Trophoblast cell (in vitro differentiated cells and primary cell): ENCODE data around the gene PRG3.

ENCODE experiments used
- DNase-seq, 2 donors: peaks; one replicate each; pipeline ENCODE4 v3.0.0-alpha.2; 2016
- H2AFZ ChIP-seq: 2 replicates; pipeline ENCODE4 v1.6.1; 2013; ENCODE audit warnings: low read length, moderate library complexity, mild to moderate bottlenecking; ENCODE audit not compliant: insufficient read depth, poor library complexity
- H2AK5ac ChIP-seq: 2 replicates; pipeline ENCODE4 v1.6.1; 2013; ENCODE audit warnings: mild to moderate bottlenecking, low read length
- H2BK120ac ChIP-seq: 2 replicates; pipeline ENCODE4 v1.6.1; 2013; ENCODE audit warnings: low read length, mild to moderate bottlenecking, moderate library complexity; ENCODE audit not compliant: insufficient read depth, poor library complexity
- H2BK12ac ChIP-seq: 2 replicates; pipeline ENCODE4 v1.6.1; 2013; ENCODE audit warnings: mild to moderate bottlenecking, low read length, moderate library complexity
- H2BK5ac ChIP-seq: 2 replicates; pipeline ENCODE4 v1.6.1; 2013; ENCODE audit warnings: low read length, low read depth, moderate library complexity, mild to moderate bottlenecking; ENCODE audit not compliant: poor library complexity
- H3K14ac ChIP-seq: 2 replicates; pipeline ENCODE4 v1.6.1; 2013; ENCODE audit warnings: mild to moderate bottlenecking, low read length
- H3K18ac ChIP-seq: 2 replicates; pipeline ENCODE4 v1.6.1; 2013; ENCODE audit warnings: mild to moderate bottlenecking, low read length
- H3K23ac ChIP-seq: 2 replicates; pipeline ENCODE4 v1.6.1; 2013; ENCODE audit warnings: low read length
- H3K27ac ChIP-seq: 2 replicates; pipeline ENCODE4 v1.5.1; 2013; ENCODE audit warnings: low read depth, mild to moderate bottlenecking, inconsistent platforms, low read length, moderate library complexity
- H3K27me3 ChIP-seq: 2 replicates; pipeline ENCODE4 v1.6.1; 2013; ENCODE audit warnings: inconsistent platforms, mild to moderate bottlenecking, low read length, moderate library complexity; ENCODE audit not compliant: insufficient read depth
- H3K36me3 ChIP-seq, 2 experiments: 1 replicate in 1 of 2; 2 replicates in 1 of 2; pipeline ENCODE4 v1.6.1; 2013; ENCODE audit warnings: low read length in 2 of 2, mild to moderate bottlenecking in 2 of 2, moderate library complexity in 1 of 2; ENCODE audit not compliant: insufficient read depth in 2 of 2, control insufficient read depth in 1 of 2
- H3K4ac ChIP-seq: 2 replicates; pipeline ENCODE4 v1.6.1; 2013; ENCODE audit warnings: low read depth, mild to moderate bottlenecking, low read length, moderate library complexity
- H3K4me1 ChIP-seq, 2 experiments: 1 replicate in 1 of 2; 2 replicates in 1 of 2; pipeline ENCODE4 v1.6.1; 2013; ENCODE audit warnings: low read length in 2 of 2, mild to moderate bottlenecking in 2 of 2, moderate library complexity in 1 of 2; ENCODE audit not compliant: insufficient read depth in 2 of 2, control insufficient read depth in 1 of 2
- H3K4me2 ChIP-seq: 2 replicates; pipeline ENCODE4 v1.6.1; 2013; ENCODE audit warnings: inconsistent platforms, mild to moderate bottlenecking, low read length, moderate library complexity
- H3K4me3 ChIP-seq: 2 replicates; pipeline ENCODE4 v1.5.1; 2013; ENCODE audit warnings: mild to moderate bottlenecking, low read depth, low read length, inconsistent platforms
- H3K79me1 ChIP-seq: one replicate; pipeline ENCODE4 v1.6.1; 2013; ENCODE audit warnings: low read length
- H3K79me2 ChIP-seq: 2 replicates; pipeline ENCODE4 v1.6.1; 2013; ENCODE audit warnings: low read length, mild to moderate bottlenecking; ENCODE audit not compliant: control insufficient read depth, insufficient read depth, poor library complexity
- H3K9ac ChIP-seq: 2 replicates; pipeline ENCODE4 v1.6.1; 2013; ENCODE audit warnings: mild to moderate bottlenecking, low read length
- H3K9me3 ChIP-seq: 2 replicates; pipeline ENCODE4 v1.6.1; 2013; ENCODE audit warnings: low read depth, mild to moderate bottlenecking, control low read depth, inconsistent platforms, low read length; ENCODE audit not compliant: insufficient read depth
- H4K12ac ChIP-seq: 2 replicates; pipeline ENCODE4 v1.6.1; 2013; ENCODE audit warnings: low read depth, mild to moderate bottlenecking, low read length, moderate library complexity
- H4K8ac ChIP-seq: 2 replicates; pipeline ENCODE4 v1.6.1; 2013; ENCODE audit warnings: low read depth, mild to moderate bottlenecking, low read length, moderate library complexity
- H4K91ac ChIP-seq: one replicate; pipeline ENCODE4 v1.6.1; 2013; ENCODE audit warnings: low read depth, mild to moderate bottlenecking, low read length, moderate library complexity
- WGBS: extraction: QIAGEN DNeasy Blood & Tissue Kit; methylation state at CpG from one replicate; pipeline ENCODE4 v1.1.7; 2013; ENCODE audit warnings: missing lambda C conversion rate; ENCODE audit not compliant: insufficient read length, insufficient coverage; ENCODE audit errors: extremely low coverage; 5-methylcytosine and 5-hydroxymethylcytosine counted together

The PRG3 gene

DNA sequence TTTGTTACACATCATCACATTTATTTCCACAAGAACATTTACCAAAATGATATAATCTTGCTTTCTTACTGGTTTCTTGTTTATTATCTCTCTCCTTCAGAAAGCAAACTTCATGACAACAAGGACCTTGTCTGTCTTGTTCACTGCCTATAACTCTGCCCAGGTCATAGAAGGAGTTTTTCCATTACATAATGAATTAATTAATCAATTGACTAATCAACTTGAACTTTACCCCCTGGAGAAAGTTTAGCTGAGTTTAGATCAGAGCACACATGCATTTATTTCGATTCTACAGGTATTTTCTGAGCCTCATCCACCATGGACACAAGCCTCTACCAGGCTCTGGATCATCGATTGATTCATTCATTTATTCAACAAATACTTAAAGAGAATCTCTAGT lies 15.8 kb upstream of the PRG3 start:
- Histone ChIP-seq H4K12ac (no peak overlapping the region), H3K23ac (no peak overlapping the region), H2AFZ (no peak overlapping the region), H3K79me2 (no peaks in the 10 kb centered on the region), H3K9ac (no peak overlapping the region), H3K27me3 (no peaks in the 10 kb centered on the region), H3K4ac (no peak overlapping the region), H3K4me2 (no peak overlapping the region), H3K4me1 (no peaks in the 10 kb centered on the region), H2BK120ac (no peak overlapping the region), H3K18ac (no peak overlapping the region), H4K8ac (no peak overlapping the region), H4K91ac (no peak overlapping the region), H3K79me1 (no peaks in the 10 kb centered on the region), H3K36me3 (no peaks in the 10 kb centered on the region), H2BK12ac (no peak overlapping the region), H2AK5ac (no peak overlapping the region), H2BK5ac (no peak overlapping the region), H3K4me3 (no peak overlapping the region), H3K14ac (no peak overlapping the region), H3K27ac (no peak overlapping the region), H3K9me3 (peaks cover 2% of the 10 kb centered on the region)
- DNase-seq = no peak
- no CpG with 5 or more reads among the region's 2 CpGs for WGBS

DNA sequence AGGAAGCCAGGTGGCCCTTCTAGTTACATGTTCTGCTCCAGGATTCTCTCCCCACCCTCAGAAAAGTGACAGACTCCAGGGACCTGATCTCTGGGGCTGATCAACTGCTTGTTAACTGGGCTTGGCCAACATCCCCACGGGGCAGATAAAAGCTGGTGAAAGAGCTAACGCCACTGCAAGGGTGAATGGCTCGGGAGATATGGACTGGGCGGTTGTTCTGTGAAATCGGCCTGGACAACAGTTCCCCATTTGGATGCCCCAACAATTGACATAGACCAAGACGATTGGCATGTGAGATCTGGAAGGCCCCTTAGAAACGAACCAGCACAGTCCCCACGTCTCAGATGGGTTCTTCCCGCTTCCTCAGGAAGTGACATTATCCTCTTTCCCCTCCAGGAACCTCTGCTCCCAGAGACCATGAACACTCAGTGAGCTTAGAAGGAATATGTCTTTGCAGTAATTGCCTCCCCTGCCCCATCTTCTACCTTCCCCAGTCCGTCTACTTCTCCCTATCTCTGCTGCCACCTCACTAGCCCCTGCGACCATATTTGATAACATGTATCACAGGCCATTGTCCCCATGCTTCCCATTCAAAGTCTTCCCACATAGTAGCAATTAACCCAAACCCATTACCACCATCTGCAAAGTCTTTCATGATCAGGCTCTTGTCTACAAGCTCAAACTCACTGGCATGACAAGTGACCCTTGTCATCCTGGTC lies 15.1 kb upstream of the PRG3 start:
- Histone ChIP-seq H4K91ac (no peak overlapping the region), H4K12ac (no peak overlapping the region), H3K79me1 (no peaks in the 10 kb centered on the region), H3K4me1 (no peaks in the 10 kb centered on the region), H2AFZ (no peak overlapping the region), H3K27me3 (no peaks in the 10 kb centered on the region), H2BK5ac (no peak overlapping the region), H3K27ac (no peak overlapping the region), H2BK12ac (no peak overlapping the region), H3K79me2 (no peaks in the 10 kb centered on the region), H3K36me3 (no peaks in the 10 kb centered on the region), H3K14ac (no peak overlapping the region), H3K4me2 (no peak overlapping the region), H3K9me3 (peaks cover 2% of the 10 kb centered on the region), H2AK5ac (no peak overlapping the region), H4K8ac (no peak overlapping the region), H3K18ac (no peak overlapping the region), H3K9ac (no peak overlapping the region), H3K4me3 (no peak overlapping the region), H2BK120ac (no peak overlapping the region), H3K4ac (no peak overlapping the region), H3K23ac (no peak overlapping the region)
- no CpG with 5 or more reads among the region's 11 CpGs for WGBS
- no peak for DNase-seq

DNA sequence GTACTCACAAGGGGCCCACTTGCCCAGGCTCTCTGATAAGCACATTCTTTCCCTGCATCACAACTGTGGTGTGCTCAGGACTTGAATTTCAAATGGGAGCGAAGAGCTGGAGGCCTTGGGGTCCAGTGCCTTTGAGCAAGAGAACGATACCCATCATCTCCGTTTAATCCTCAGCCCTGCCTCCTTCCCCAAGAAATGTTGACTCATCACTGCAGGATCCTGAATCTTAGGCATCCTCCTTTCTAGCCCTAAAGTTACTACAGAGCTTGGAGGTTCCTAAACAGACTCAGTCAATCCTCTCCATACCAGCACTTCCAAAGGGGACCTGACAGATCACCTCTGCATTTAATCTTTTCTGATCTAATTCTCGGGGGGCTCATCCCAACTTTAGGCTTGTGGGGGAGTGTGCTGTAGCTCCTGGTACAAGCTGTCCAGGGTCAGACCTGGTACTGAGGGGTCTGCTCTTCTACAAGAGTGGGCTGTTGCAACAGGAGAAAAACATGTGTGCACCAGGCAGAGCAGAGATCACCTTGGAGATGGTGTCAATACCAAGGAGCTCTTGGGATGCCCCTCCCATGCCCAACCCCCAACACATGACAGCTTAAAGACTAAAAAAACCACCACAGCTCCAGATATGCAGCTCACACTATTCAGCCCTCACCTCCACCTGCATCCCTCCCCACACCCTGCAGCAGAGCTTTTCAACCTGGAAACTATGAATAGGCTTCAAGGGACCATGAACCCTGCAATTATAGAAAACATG lies 13.4 kb upstream of the PRG3 start:
- Histone ChIP-seq H3K4ac (no peak overlapping the region), H3K79me2 (no peaks in the 10 kb centered on the region), H3K9ac (no peak overlapping the region), H3K4me1 (no peaks in the 10 kb centered on the region), H3K14ac (no peak overlapping the region), H3K9me3 (peaks cover 2% of the 10 kb centered on the region), H3K79me1 (no peaks in the 10 kb centered on the region), H4K12ac (no peak overlapping the region), H3K4me3 (no peak overlapping the region), H2BK12ac (no peak overlapping the region), H2BK120ac (no peak overlapping the region), H4K91ac (no peak overlapping the region), H2AFZ (no peak overlapping the region), H3K27ac (no peak overlapping the region), H3K36me3 (no peaks in the 10 kb centered on the region), H2BK5ac (no peak overlapping the region), H3K18ac (no peak overlapping the region), H4K8ac (no peak overlapping the region), H2AK5ac (no peak overlapping the region), H3K27me3 (no peaks in the 10 kb centered on the region), H3K4me2 (no peak overlapping the region), H3K23ac (no peak overlapping the region)
- WGBS = no CpG with 5 or more reads among the region's 4 CpGs
- DNase-seq = peak in 1 of 2 donors; percentile 18

DNA sequence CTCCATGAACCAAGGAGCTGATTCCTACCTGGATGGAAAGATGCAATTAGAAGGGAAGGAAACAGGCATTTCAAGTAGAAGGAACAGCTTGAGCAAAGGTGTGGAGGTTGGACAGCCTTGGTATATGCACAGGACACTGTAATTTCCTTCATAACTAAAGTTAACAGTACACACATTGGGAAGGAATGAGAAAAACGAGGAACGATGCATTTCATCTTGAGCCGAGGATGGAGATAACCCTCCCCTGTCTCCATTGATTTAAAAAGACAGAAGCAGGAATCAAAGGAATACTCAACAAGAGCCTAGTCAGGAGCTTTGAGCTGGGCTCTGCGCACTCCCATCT lies 11.8 kb upstream of the PRG3 start:
- Histone ChIP-seq H2AFZ (no peak overlapping the region), H3K4ac (no peak overlapping the region), H3K9me3 (no peaks in the 10 kb centered on the region), H3K18ac (no peak overlapping the region), H3K79me1 (no peaks in the 10 kb centered on the region), H3K4me3 (no peak overlapping the region), H3K23ac (no peak overlapping the region), H3K9ac (no peak overlapping the region), H3K79me2 (no peaks in the 10 kb centered on the region), H2BK5ac (no peak overlapping the region), H2BK12ac (no peak overlapping the region), H3K36me3 (no peaks in the 10 kb centered on the region), H2AK5ac (no peak overlapping the region), H3K4me1 (no peaks in the 10 kb centered on the region), H2BK120ac (no peak overlapping the region), H3K27ac (no peak overlapping the region), H4K91ac (no peak overlapping the region), H4K12ac (no peak overlapping the region), H3K14ac (no peak overlapping the region), H4K8ac (no peak overlapping the region), H3K27me3 (no peaks in the 10 kb centered on the region), H3K4me2 (no peak overlapping the region)
- WGBS = no CpG with 5 or more reads among the region's 4 CpGs
- peak; percentile 58 to 85 for DNase-seq
